ENCODE measurements around the gene THEM4.

DNA sequence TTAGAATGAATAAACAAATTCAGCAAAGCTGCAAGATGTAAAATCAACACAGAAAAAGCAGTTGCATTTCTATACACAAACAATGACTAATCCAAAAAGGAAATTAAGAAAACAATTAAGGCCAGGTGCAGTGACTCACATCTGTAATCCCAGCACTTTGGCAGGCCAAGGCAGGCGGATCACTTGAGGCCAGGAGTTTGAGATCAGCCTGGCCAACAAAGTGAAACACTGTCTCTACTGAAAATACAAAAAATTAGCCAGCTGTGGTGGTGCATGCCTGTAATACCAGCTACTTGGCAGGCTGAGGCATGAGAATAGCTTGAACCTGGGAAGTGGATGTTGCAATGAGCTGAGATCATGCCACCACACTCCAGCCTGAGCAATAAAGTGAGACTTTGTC, 22.3 kb downstream of the THEM4 start:
- no peak for TF ChIP-seq CTCF (IDR thresholded peaks at IDR 0.05)
- no peak for TF ChIP-seq POLR2A (IDR thresholded peaks at IDR 0.05)
